ENCODE data around the gene KTN1. TPM values are rescaled to one million over a fixed set of nuclear protein-coding genes. Genes with fewer than 3 reads are reported as not detected.

Gene KTN1
- total RNA-seq, 2 experiments from 2014 or later, result 85.8 to 93.3 TPM

DNA sequence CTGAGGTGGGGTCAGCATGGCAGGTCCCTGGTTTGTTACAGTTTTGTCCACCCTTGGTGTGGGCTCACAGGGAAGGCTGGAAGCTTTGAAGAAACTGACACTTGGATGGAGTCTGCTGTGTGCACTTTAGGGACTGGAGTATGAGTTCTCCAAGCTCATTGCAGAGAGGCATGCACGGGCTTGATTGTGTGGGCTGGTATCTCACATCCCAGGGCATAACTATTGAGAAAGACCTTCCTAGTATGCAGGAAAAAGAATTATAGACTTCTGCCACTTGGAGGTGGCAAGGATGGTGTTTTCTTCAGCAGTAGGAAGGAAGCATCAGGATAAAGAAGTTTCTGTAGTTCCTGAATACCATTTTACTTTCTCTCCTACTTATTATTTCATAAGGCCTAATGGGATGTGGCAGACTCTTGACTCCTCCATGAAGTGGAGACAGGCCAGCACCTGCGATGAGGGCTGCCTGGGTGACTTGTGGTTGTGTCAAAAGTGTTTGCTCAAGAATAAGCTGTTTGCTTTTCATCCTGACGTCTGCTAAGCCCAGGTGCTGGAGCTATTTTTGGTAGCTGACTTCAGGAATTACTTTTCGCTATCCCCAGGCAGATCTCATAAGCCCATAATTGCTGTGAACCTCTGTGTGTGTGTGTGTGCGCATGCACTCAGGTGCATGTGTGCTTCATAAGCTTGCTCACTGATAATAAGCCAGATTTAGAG lies 125.8 kb downstream of the KTN1 start:
- CTCF ChIA-PET, result interaction anchor here (0.6 kb wide), 1 partner anchor 727 kb away, joined by 3 read pairs; no protein-coding TSS in a partner anchor
- H3K4me1 Mint-ChIP-seq, result no peaks in the 10 kb centered on the region
- H3K27ac Mint-ChIP-seq, result no peak overlapping the region
- H3K27me3 Mint-ChIP-seq, result no peaks in the 10 kb centered on the region
- H3K9me3 Mint-ChIP-seq, result no peaks in the 10 kb centered on the region
- POLR2A ChIA-PET, result no interaction called here
- H3K4me3 Mint-ChIP-seq, result no peak overlapping the region
- peaks cover 2% of the 10 kb centered on the region for H3K36me3 Mint-ChIP-seq (ENCODE audit: low read depth)
- no peak for DNase-seq

DNA sequence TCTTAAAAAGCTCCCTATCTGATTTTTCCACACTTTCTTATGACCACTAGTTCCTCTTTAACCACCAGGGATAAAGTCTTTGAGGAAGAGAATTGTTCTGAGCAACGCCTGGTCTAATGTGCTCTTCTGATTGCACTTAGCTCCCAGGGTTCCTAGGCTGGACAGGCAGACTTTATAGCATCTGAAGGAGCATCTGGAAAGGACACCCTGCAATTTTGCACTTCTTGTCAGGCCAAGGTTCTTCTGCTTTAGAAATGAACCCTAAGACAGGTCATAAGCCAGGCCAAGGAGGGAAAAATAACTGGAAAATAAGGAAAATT lies 126.3 kb downstream of the KTN1 start:
- no peaks in the 10 kb centered on the region for H3K4me1 Mint-ChIP-seq
- ChIA-PET POLR2A (no interaction called here), CTCF (interaction anchor here (0.6 kb wide), 1 partner anchor 726 kb away, joined by 3 read pairs; no protein-coding TSS in a partner anchor)
- H3K27me3 Mint-ChIP-seq, result no peaks in the 10 kb centered on the region
- H3K36me3 Mint-ChIP-seq (ENCODE audit: low read depth), result peaks cover under 1% of the 10 kb centered on the region
- DNase-seq, result no peak
- H3K9me3 Mint-ChIP-seq, result no peaks in the 10 kb centered on the region
- H3K27ac Mint-ChIP-seq, result no peak overlapping the region
- no peak overlapping the region for H3K4me3 Mint-ChIP-seq

DNA sequence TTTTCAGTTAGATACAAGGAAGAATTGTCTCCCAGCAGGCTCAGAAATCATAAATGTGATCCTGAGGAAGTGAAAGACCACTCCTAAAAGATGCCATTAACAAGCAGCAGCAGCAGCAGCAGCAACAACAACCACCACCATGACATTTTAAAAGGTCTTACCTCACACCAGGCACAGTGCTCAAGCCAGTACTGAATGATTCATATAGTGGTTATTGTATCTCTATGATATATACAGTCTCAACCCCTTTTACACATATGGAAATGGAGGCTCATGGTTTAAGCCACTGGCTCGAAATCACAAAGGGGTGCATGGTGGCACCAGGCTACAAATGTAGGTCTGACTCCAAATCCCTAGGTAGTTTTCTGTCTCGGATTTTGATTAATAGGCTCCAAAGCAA lies 126.9 kb downstream of the KTN1 start:
- no peaks in the 10 kb centered on the region for H3K27me3 Mint-ChIP-seq
- DNase-seq, result no peak
- no peak overlapping the region for H3K4me3 Mint-ChIP-seq
- POLR2A ChIA-PET, result no interaction called here
- no peaks in the 10 kb centered on the region for H3K4me1 Mint-ChIP-seq
- CTCF ChIA-PET, result no interaction called here
- H3K36me3 Mint-ChIP-seq (ENCODE audit: low read depth), result no peaks in the 10 kb centered on the region
- H3K27ac Mint-ChIP-seq, result no peak overlapping the region
- no peaks in the 10 kb centered on the region for H3K9me3 Mint-ChIP-seq

DNA sequence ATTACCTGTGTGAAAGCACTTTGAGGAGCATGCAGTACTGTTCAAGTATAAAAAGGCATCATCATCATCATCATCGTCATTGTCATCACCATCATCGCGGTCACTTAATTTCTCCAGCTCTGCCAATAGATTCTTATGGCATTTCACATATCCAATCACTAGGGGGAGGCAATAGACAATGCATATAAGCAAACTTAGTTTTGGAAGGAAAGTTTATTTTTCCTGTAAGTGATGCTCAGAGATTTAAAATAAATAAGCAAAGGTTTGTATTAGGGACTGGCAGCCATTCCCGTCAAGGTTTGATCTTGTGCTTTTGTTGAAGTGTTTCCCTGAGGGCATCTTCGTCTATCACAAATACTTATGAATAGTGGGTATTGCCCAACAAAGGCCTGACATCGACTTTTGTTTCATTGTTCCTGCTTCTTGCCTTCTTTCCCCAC lies 127.4 kb downstream of the KTN1 start:
- Mint-ChIP-seq H3K4me3 (no peak overlapping the region), H3K36me3 (ENCODE audit: low read depth) (no peaks in the 10 kb centered on the region), H3K9me3 (no peaks in the 10 kb centered on the region), H3K4me1 (no peaks in the 10 kb centered on the region), H3K27me3 (no peaks in the 10 kb centered on the region), H3K27ac (no peak overlapping the region)
- ChIA-PET CTCF (no interaction called here), POLR2A (no interaction called here)
- DNase-seq, result no peak

DNA sequence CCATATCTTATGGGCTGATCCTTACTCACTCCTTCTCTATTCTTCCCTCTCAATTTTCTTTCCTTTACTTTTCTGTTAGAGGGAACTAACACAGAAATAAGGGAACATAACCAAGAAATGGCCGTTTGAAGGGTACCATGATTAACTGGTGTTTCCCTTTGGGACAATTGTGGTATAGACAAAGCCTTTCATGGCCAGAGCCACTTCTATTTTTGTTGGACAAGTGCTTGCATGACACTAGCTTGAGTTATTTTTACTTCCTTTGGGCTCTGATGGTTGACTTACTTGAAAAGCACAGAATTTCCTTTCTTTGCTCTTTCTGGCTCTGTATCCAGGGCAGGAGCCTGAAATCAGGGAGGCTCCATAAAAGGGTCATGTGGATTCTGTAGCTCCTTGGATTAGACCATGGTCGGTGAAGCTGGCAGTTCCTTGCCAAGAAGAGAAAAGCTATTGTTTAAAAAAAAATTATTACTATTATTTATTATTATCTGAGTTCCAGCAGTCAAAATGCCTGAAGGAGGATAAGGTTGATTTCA lies 130.6 kb downstream of the KTN1 start:
- no peaks in the 10 kb centered on the region for H3K36me3 Mint-ChIP-seq (ENCODE audit: low read depth)
- DNase-seq, result no peak
- ChIA-PET POLR2A (no interaction called here), CTCF (no interaction called here)
- no peak overlapping the region for H3K27ac Mint-ChIP-seq
- H3K4me3 Mint-ChIP-seq, result no peak overlapping the region
- no peaks in the 10 kb centered on the region for H3K9me3 Mint-ChIP-seq
- no peaks in the 10 kb centered on the region for H3K27me3 Mint-ChIP-seq
- H3K4me1 Mint-ChIP-seq, result no peaks in the 10 kb centered on the region

DNA sequence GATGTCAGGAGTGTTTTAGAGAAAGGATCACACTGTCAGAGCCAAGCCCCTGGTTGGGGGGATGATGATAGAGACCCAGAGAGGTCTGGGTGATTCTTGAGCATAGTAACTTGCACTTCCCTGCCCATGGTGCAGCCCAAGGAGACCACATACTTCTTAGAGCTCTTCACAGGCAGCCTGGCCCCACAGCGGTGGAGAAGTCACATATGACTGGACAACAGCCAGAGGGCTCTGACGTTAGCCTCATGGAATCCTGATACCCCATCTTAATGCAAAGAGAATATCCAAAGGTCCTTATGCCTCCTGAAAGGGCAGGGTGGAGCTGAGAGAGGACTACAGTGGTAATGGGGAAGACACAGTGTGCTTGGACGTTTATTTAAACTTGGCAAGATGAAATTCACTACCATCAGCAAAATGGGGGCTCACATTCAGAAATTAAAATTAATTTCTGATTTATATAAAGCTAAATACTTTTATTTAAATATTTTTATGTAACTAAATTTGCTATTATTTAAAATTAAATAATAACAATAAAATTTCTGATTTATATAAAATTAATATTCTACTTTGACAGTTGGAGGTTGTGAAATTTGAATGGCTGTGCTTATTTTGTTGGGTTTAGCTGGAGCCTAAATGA lies 131.3 kb downstream of the KTN1 start:
- H3K36me3 Mint-ChIP-seq (ENCODE audit: low read depth), result no peaks in the 10 kb centered on the region
- no peaks in the 10 kb centered on the region for H3K27me3 Mint-ChIP-seq
- CTCF ChIA-PET, result interaction anchor here (1.7 kb wide), 1 partner anchor 23 kb away, joined by 4 read pairs; no protein-coding TSS in a partner anchor
- no peaks in the 10 kb centered on the region for H3K9me3 Mint-ChIP-seq
- H3K27ac Mint-ChIP-seq, result no peak overlapping the region
- no peak overlapping the region for H3K4me3 Mint-ChIP-seq
- no peaks in the 10 kb centered on the region for H3K4me1 Mint-ChIP-seq
- POLR2A ChIA-PET, result no interaction called here
- no peak for DNase-seq

DNA sequence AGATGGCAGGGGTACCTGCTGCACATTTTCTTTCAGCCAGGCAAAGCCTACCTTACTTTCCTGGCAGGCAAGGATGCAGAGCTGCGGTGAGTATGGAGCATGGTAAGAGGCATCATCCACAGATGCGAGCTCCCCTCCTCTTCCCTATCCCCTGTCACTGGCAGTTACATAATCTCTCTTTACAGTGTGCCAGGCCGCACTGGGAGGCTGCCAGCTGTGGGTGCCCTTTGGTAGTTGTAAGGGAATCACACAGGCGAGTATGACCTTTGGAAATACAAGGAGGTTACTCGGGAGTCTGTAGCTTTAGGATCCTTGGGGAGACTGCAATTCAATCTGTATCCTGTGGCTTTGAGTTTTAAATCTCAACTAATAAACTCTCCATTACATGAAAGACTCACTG lies 132.5 kb downstream of the KTN1 start:
- POLR2A ChIA-PET, result no interaction called here
- Mint-ChIP-seq H3K27ac (no peak overlapping the region), H3K9me3 (no peaks in the 10 kb centered on the region), H3K4me3 (no peak overlapping the region), H3K27me3 (no peaks in the 10 kb centered on the region), H3K4me1 (no peaks in the 10 kb centered on the region), H3K36me3 (ENCODE audit: low read depth) (no peaks in the 10 kb centered on the region)
- CTCF ChIA-PET, result interaction anchor here (1.5 to 1.7 kb wide), 2 partner anchors 12 to 21 kb away, joined by 4 to 5 read pairs; no protein-coding TSS in a partner anchor
- no peak for DNase-seq

DNA sequence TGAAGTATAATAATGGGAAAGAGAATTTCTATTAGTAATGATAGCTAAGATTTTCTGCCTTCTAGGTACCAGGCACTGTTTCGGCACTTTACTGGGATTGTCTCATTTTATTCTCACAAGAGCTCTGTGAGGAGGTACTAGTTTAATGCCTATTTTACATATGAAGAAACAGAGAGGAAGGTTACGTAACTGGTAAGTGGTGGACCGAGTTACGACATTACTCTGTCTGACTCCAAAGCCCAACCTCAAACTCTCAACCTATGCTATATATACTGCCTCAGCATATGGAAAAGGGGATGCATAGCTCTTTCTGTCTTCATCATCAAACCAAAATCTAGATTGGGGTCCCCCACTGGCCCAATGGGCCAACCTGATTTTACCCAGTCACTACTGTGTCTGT lies 133.5 kb downstream of the KTN1 start:
- CTCF ChIA-PET, result interaction anchor here (0.6 to 1.5 kb wide), 2 partner anchors 11 to 556 kb away, joined by 4 to 5 read pairs; no protein-coding TSS in a partner anchor
- POLR2A ChIA-PET, result no interaction called here
- Mint-ChIP-seq H3K4me1 (no peaks in the 10 kb centered on the region), H3K27ac (no peak overlapping the region), H3K36me3 (ENCODE audit: low read depth) (no peaks in the 10 kb centered on the region), H3K4me3 (no peak overlapping the region), H3K9me3 (no peaks in the 10 kb centered on the region), H3K27me3 (no peaks in the 10 kb centered on the region)
- no peak for DNase-seq

DNA sequence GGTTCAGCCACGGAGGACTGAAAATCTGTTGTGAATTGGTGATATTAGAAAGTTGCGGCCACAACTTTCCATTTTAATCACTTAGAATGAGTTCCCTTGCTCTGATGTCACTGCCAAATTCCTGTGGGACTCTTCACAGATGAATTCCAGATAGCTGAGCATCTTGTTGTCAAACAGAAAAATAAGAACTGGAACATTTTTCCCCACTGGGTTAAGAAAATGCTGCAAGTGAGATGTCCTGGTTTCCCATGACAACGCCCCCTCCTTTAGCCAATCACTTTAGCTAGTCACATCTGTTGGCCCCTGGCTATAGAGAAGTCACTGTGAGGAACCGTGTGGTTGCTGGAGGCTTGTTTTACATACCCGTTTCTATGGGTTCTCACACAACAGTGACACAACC lies 135.9 kb downstream of the KTN1 start:
- Mint-ChIP-seq H3K36me3 (ENCODE audit: low read depth) (no peaks in the 10 kb centered on the region), H3K27ac (no peak overlapping the region), H3K4me1 (no peaks in the 10 kb centered on the region), H3K9me3 (no peaks in the 10 kb centered on the region), H3K27me3 (no peaks in the 10 kb centered on the region), H3K4me3 (no peak overlapping the region)
- no peak for DNase-seq
- POLR2A ChIA-PET, result no interaction called here
- CTCF ChIA-PET, result interaction anchor here (0.7 to 1.0 kb wide), 2 partner anchors 226 to 624 kb away, joined by 3 to 4 read pairs; no protein-coding TSS in a partner anchor

DNA sequence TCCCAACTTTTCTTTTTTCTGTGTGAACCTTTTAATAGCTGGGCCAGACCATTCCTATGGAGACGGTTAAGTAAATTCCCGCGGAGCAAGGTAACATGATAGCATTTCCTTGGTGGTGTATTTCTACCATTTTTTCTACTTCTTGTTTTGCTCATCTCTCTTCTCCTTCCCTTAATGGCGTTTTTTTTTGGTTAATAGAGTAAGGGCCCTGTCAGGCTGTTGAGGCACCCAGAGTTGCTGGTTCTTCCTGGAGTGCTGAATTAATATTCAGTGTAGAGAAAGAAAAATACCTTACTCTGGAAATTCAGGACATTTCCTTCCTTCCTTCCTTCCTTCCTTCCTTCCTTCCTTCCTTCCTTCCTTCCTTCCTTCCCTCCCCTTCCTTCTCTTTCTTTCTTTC lies 137.6 kb downstream of the KTN1 start:
- Mint-ChIP-seq H3K27me3 (no peaks in the 10 kb centered on the region), H3K4me3 (no peak overlapping the region), H3K36me3 (ENCODE audit: low read depth) (no peaks in the 10 kb centered on the region), H3K4me1 (no peaks in the 10 kb centered on the region), H3K9me3 (no peaks in the 10 kb centered on the region), H3K27ac (no peak overlapping the region)
- no peak for DNase-seq
- POLR2A ChIA-PET, result no interaction called here
- CTCF ChIA-PET, result no interaction called here

DNA sequence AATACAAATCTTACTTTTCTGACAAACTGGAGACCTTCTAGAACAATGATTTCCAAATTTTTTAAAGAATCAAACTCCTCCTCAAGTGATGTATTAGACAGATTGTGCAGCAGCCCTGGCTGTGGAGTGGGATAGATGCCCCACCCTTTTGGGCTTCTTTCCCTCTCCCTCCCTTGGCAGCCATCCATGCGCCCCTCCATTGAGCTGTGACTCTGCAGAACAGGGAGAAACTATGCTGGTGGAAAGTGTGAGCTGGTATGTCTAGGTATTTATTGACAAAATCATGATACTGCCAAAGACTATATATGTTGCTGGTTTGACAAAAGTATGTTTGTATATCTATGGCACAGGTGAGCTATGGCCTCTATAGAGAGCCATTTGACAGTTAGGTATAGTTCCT lies 138.5 kb downstream of the KTN1 start:
- ChIA-PET POLR2A (no interaction called here), CTCF (no interaction called here)
- H3K27me3 Mint-ChIP-seq, result no peaks in the 10 kb centered on the region
- no peak overlapping the region for H3K27ac Mint-ChIP-seq
- no peaks in the 10 kb centered on the region for H3K36me3 Mint-ChIP-seq (ENCODE audit: low read depth)
- H3K9me3 Mint-ChIP-seq, result no peaks in the 10 kb centered on the region
- no peak for DNase-seq
- H3K4me1 Mint-ChIP-seq, result no peaks in the 10 kb centered on the region
- H3K4me3 Mint-ChIP-seq, result no peak overlapping the region

DNA sequence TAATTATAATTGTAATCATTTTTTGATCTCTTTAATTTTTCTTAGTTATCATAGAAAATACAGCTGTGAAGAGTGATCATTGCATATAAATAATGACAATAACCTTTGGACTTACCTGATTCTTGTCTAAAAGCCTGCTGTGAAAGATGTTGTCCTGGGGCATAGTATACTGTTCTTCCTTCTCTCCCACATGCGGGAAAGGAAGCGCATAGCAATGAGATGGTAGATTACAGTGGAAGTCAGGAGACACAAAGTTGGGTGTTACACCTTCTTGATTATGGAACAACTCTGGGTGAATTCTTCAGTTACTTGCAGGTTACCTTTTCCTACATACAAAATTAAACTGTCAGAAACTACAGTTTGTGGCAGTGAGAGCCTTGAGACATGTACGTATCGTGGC lies 140.8 kb downstream of the KTN1 start:
- H3K4me3 Mint-ChIP-seq, result no peak overlapping the region
- H3K9me3 Mint-ChIP-seq, result no peaks in the 10 kb centered on the region
- H3K27me3 Mint-ChIP-seq, result no peaks in the 10 kb centered on the region
- H3K4me1 Mint-ChIP-seq, result no peaks in the 10 kb centered on the region
- DNase-seq, result no peak
- H3K36me3 Mint-ChIP-seq (ENCODE audit: low read depth), result no peaks in the 10 kb centered on the region
- H3K27ac Mint-ChIP-seq, result no peak overlapping the region
- CTCF ChIA-PET, result no interaction called here
- POLR2A ChIA-PET, result no interaction called here

DNA sequence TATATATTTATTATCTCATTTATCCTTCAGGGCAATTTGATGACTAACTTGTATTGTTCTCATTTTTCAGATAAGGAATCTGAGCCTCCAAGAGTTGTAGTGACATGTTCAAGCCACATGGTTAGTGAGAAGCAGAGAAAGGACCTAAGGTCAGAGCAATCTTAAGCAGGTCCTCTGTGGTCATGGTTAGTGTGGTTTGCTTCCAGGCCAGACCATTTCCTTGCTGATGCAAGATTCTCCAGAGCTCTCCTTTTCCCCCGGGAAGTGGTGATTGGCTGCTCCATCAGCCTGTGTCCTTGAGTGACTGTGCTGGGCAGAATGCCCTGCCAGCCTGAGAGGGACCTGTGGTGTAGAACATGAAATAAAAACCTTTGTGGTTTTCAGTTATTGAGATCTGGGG lies 141.3 kb downstream of the KTN1 start:
- Mint-ChIP-seq H3K4me3 (no peak overlapping the region), H3K4me1 (no peaks in the 10 kb centered on the region), H3K27ac (no peak overlapping the region), H3K27me3 (no peaks in the 10 kb centered on the region), H3K36me3 (ENCODE audit: low read depth) (no peaks in the 10 kb centered on the region), H3K9me3 (no peaks in the 10 kb centered on the region)
- CTCF ChIA-PET, result no interaction called here
- DNase-seq, result no peak
- POLR2A ChIA-PET, result no interaction called here

DNA sequence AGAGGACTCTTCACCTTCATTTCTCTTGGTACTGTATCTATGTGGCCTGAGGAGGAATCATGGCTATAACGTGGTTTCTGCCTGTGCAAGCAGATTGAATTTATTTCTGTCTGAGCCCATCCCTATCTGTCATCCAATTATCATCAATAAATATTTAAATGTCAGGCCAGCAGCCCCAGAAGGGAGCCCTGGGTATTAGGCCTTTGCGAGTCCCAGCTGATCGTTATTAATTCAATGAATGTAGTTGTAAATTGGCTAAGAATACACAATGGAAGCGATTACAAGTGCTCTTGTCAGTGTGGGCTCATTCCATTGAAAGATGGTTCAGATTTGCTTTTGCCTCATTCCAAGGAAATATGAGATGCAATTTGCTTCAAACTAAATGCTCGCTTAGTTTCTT lies 142.0 kb downstream of the KTN1 start:
- CTCF ChIA-PET, result no interaction called here
- Mint-ChIP-seq H3K36me3 (ENCODE audit: low read depth) (no peaks in the 10 kb centered on the region), H3K9me3 (no peaks in the 10 kb centered on the region), H3K27ac (no peak overlapping the region), H3K27me3 (no peaks in the 10 kb centered on the region), H3K4me3 (no peak overlapping the region), H3K4me1 (no peaks in the 10 kb centered on the region)
- DNase-seq, result no peak
- POLR2A ChIA-PET, result no interaction called here

Data from activated CD4-positive, alpha-beta T cell treated with anti-CD3 and anti-CD28 coated beads, Interleukin-2, amount 10 ng/mL, durations not matched to agents 7 days and 5 days (primary cell).